Adrenal gland (tissue), 19 donors: ENCODE measurements around the gene C16orf96. TPM values are rescaled to one million over a fixed set of nuclear protein-coding genes. Genes with fewer than 3 reads are reported as not detected.

Experiments
- DNase-seq, 7 donors: peaks; one replicate each; pipeline ENCODE4 v3.0.0-alpha.2; 2019 to 2020
- H3K27ac ChIP-seq, 5 donors: fragments of 200-600 bp; sonication (generic) in 4 of 5; 1 replicate in 3 of 5; 2 replicates in 2 of 5; pipeline versions ENCODE4 v1.5.1 to v1.8.0; 2016 to 2020; ENCODE audit warnings: mild to moderate bottlenecking in 1 of 5
- H3K27me3 ChIP-seq: fragments of 200-600 bp; 2 replicates; pipeline ENCODE4 v1.8.0; 2021
- H3K36me3 ChIP-seq, 2 donors: fragments of 200-600 bp; replicated peaks in 1 of 2; 1 replicate in 1 of 2; 2 replicates in 1 of 2; pipeline versions ENCODE4 v1.5.1 to v1.8.0; 2018 to 2022
- H3K4me1 ChIP-seq, 2 donors: fragments of 200-600 bp; replicated peaks in 1 of 2; 1 replicate in 1 of 2; 2 replicates in 1 of 2; pipeline versions ENCODE4 v1.5.1 to v1.8.0; 2018 to 2021
- H3K4me3 ChIP-seq, 4 donors: fragments of 200-600 bp; sonication (generic) in 3 of 4; one replicate each; pipeline ENCODE4 v1.5.1; 2016 to 2018
- H3K9me3 ChIP-seq, 3 donors: fragments of 200-600 bp; sonication (generic) in 1 of 3; replicated peaks in 1 of 3; 1 replicate in 2 of 3; 2 replicates in 1 of 3; pipeline versions ENCODE4 v1.5.1 to v1.8.0; 2016 to 2021
- CTCF ChIP-seq, 6 experiments: fragments of 450-650 bp in 4 of 6; fragments of 200-600 bp in 2 of 6; sonication (generic) in 1 of 6; IDR thresholded peaks; 1 replicate in 5 of 6; 2 replicates in 1 of 6; pipeline versions ENCODE4 v1.5.1 to v1.8.0; 2016 to 2021; ENCODE audit warnings: antibody characterized with exemption in 6 of 6, mild to moderate bottlenecking in 2 of 6, moderate library complexity in 1 of 6
- POLR2A ChIP-seq, 2 donors: fragments of 450-650 bp; IDR thresholded peaks; one replicate each; pipeline ENCODE4 v1.6.1; 2017; ENCODE audit warnings: antibody characterized with exemption in 2 of 2, mild to moderate bottlenecking in 2 of 2, moderate library complexity in 1 of 2
- WGBS, 4 donors: extraction: QIAGEN DNeasy Blood & Tissue Kit in 2 of 4; methylation state at CpG; one replicate each; pipeline versions ENCODE4 v1.1.5 to v1.1.7; 2013 to 2017; 5-methylcytosine and 5-hydroxymethylcytosine counted together
- intact Hi-C, 2 donors: fragments of 100-400 bp; cut with DNase I; formaldehyde crosslinking; loops; one replicate each; pipeline versions ENCODE4 v1.14.1 to v1.15.0; 2022 to 2023
- long read RNA-seq, 10 donors: library from polyadenylated mRNA in 3 of 10; unstranded in 2 of 10; stranded (forward) in 1 of 10; transcript quantifications; one replicate each; pipeline ENCODE4 v2.0.0 and lab custom pipeline, GENCODE V29; 2021 to 2026
- polyA plus RNA-seq, 3 donors: library from polyadenylated mRNA; stranded (reverse); fragments of 200-250 nt in 2 of 3; fragments of 350-450 nt in 1 of 3; fragmentation: Illumina TruSeq in 1 of 3; extraction: RNeasy Lipid Tissue Mini Kit (QIAGEN cat#74804) in 1 of 3; gene quantifications; one replicate each; pipeline ENCODE4 v1.2.3, GENCODE V29; 2013 to 2014
- total RNA-seq, 9 donors: library from RNA; depleted of rRNA in 4 of 9; stranded (reverse); fragments of >200 nt in 4 of 9; fragments of 120-200 nt in 1 of 9; fragmentation: NEBNext Ultra II Directional in 1 of 9; extraction: Animal tissue kit (Norgen Biotek cat#: 25700) in 1 of 9; gene quantifications; one replicate each; pipeline versions ENCODE4 v1.1.0 to v1.2.4, GENCODE V29; 2013 to 2023
- donor health status: healthy with polysubstance abuse.
- donor health status: Bipolar disorder and iron deficiency.
- donor health status: DM: yes; HTN: yes; CAD: no.
- donor health status: DM: no; HTN: no; CAD: no.
- donor health status: DM: no; HTN: no; CAD: no.
- donor health status: DM: yes; HTN: yes; CAD: no.

The C16orf96 gene
- total RNA-seq (under 1 TPM; 0.14 to 0.61 (median 0.30) TPM), polyA plus RNA-seq (under 1 TPM in 2 of 3 donors, not detected in 1; 0.07 to 0.16 TPM)
- long read RNA-seq, donor 1, result 0 reads
- long read RNA-seq, donor 2, result 0 reads
- long read RNA-seq, donor 3, result 0 reads
- long read RNA-seq, donor 4, partial matches to known transcripts, result 0 of 1 reads
- long read RNA-seq, donor 4, other reads (novel, unspliced or antisense), result 1 of 1 reads
- long read RNA-seq, donor 5, partial matches to known transcripts, result 0 of 1 reads
- long read RNA-seq, donor 5, other reads (novel, unspliced or antisense), result 1 of 1 reads
- long read RNA-seq, donor 6, result 0 reads
- long read RNA-seq, donor 7, result 0 reads
- long read RNA-seq, donor 8, result 0 reads
- long read RNA-seq, donor 9, result 0 reads
- long read RNA-seq, donor 10, result 0 reads

GRCh38 chr16:4556112-4556511, at the start of gene C16orf96:
Gene C16orf96 (plus strand): TSS chr16:4556340. CDS start chr16:4556490, 150 bp downstream.
- WGBS, 4 donors, result 65 to 83% (median 71%) methylated on average over 3 to 4 of the region's 4 CpGs
- intact Hi-C loops, result no loop called here
- no peaks in the 10 kb centered on the region for H3K9me3 ChIP-seq

GRCh38 chr16:4506450-4506849, 49.7 kb upstream of the C16orf96 start:
- Histone ChIP-seq H3K9me3 (no peaks in the 10 kb centered on the region), H3K36me3 (peaks cover 0 to 50% of the 10 kb centered on the region in 2 donors), H3K4me1 (peaks cover 0 to 9% of the 10 kb centered on the region in 2 donors), H3K27ac (no peak overlapping the region), H3K4me3 (no peak overlapping the region), H3K27me3 (no peaks in the 10 kb centered on the region)
- peak; percentile 73 to 89 (median 79) for DNase-seq
- 0 to 7% (median 5%) methylated on average over 2 to 3 of the region's 3 CpGs for WGBS, 4 donors
- TF ChIP-seq CTCF (IDR thresholded peaks at IDR 0.05) (peak; percentile 77 to 94 (median 88)), POLR2A (IDR thresholded peaks at IDR 0.05) (no peak)
- intact Hi-C loops, result loop anchor here in 1 of 2 donors (5.0 kb wide), 1 partner anchor 41 kb away; no protein-coding TSS in a partner anchor

More at GRCh38 chr16:4556112-4556511, at the start of gene C16orf96:
- H3K27ac ChIP-seq, result no peak within 1 kb of the TSS
- TF ChIP-seq CTCF (IDR thresholded peaks at IDR 0.05) (no peak), POLR2A (IDR thresholded peaks at IDR 0.05) (no peak)
- H3K36me3 ChIP-seq, result no peaks in the 10 kb centered on the region
- no peak within 1 kb of the TSS for H3K4me3 ChIP-seq
- no peaks in the 10 kb centered on the region for H3K4me1 ChIP-seq
- peak in 1 of 7 donors; percentile 19 for DNase-seq
- H3K27me3 ChIP-seq, result no peaks in the 10 kb centered on the region

- intact Hi-C loops, result loop anchor here (2.0 to 5.0 kb wide), 2 partner anchors 40 to 45 kb away; no protein-coding TSS in a partner anchor
- Histone ChIP-seq H3K27ac (no peak overlapping the region), H3K4me1 (peaks cover 0 to 4% of the 10 kb centered on the region in 2 donors), H3K9me3 (no peaks in the 10 kb centered on the region), H3K27me3 (no peaks in the 10 kb centered on the region), H3K36me3 (peaks cover 0 to 63% of the 10 kb centered on the region in 2 donors), H3K4me3 (no peak overlapping the region)
- 83 to 91% (median 86%) methylated on average over 15 to 17 of the region's 17 CpGs for WGBS, 4 donors
- TF ChIP-seq POLR2A (IDR thresholded peaks at IDR 0.05) (no peak), CTCF (IDR thresholded peaks at IDR 0.05) (no peak)
- no peak for DNase-seq
These were observed 48.4 kb upstream of the C16orf96 start for GRCh38 chr16:4507588-4508345.

- peaks cover 0 to 14% of the 10 kb centered on the region in 2 donors for H3K4me1 ChIP-seq
- no peak overlapping the region for H3K4me3 ChIP-seq
- H3K27me3 ChIP-seq, result no peaks in the 10 kb centered on the region
- WGBS, 4 donors, result 92 to 100% (median 94%) methylated on average over 2 to 3 of the region's 3 CpGs
- no peaks in the 10 kb centered on the region for H3K9me3 ChIP-seq
- H3K36me3 ChIP-seq, result peaks cover 0 to 71% of the 10 kb centered on the region in 2 donors
- no peak for DNase-seq
- no peak overlapping the region for H3K27ac ChIP-seq
- no peak for TF ChIP-seq CTCF (IDR thresholded peaks at IDR 0.05)
- no peak for TF ChIP-seq POLR2A (IDR thresholded peaks at IDR 0.05)
- intact Hi-C loops, result loop anchor here (2.0 to 5.0 kb wide), 2 partner anchors 38 to 44 kb away; no protein-coding TSS in a partner anchor
These were observed 47.3 kb upstream of the C16orf96 start for GRCh38 chr16:4508806-4509205.
